ENCODE results near the gene NMNAT1.
A peak's percentile ranks its signal among the peaks of the same experiment; 100 is the strongest.
"Not testable (repeated sequence)": the region's sequence is repeated elsewhere in the genome, so short reads cannot be mapped to it uniquely, and the experiment has no call there.

Gene NMNAT1

GRCh38 chr1:9942939-9943788 is at the start of gene NMNAT1, which contains the start of gene LZIC:
Gene NMNAT1 (plus strand): TSS chr1:9943475. CDS start chr1:9972074, 28,599 bp downstream.
Gene LZIC (minus strand): TSS chr1:9943391. CDS start chr1:9936619, 6,772 bp downstream.
- DNase-seq = peak; percentile 86

GRCh38 chr1:9894115-9894514 is 49.2 kb upstream of the NMNAT1 start:
- DNase-seq = no peak

DNA sequence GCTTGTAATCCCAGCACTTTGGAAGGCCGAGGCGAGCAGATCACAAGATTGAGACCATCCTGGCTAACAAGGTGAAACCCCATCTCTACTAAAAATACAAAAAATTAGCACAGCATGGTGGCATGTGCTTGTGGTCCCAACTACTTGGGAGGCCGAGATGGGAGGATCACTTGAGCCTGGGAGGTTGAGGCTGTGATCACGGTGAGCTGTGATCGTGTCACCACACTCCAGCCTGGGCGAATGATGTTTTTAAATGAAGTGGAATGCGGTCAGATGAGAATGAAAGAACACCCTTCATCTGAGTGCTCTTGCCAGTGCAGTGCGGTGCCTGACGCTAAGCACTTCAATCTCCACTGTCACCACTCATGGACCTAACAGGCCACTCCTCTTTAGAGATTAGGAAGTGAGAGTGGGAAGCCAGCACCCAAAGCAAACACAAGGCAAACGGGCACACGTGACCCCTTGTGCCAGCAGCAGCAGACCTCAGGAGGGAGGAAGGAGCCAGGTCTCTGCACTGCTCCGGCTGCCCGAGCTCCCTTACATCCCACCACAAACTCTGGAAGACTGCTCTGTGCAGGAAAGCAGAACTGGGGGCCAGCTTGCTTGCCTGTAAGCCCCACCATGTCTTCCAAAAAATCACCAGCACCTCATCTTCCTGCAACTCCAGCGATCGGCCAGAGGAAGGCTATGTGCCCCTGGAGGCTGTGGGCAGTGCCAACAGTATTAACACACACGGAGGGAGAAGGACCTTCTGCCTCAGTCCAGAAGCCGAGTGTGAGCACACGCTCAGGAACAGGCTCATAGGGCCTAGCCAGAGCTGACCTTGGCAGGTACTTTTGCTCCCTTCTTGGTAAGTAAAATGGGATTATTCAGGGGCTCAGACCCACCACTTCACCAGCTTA is 42.9 kb upstream of the NMNAT1 start:
- DNase-seq = no peak

DNA sequence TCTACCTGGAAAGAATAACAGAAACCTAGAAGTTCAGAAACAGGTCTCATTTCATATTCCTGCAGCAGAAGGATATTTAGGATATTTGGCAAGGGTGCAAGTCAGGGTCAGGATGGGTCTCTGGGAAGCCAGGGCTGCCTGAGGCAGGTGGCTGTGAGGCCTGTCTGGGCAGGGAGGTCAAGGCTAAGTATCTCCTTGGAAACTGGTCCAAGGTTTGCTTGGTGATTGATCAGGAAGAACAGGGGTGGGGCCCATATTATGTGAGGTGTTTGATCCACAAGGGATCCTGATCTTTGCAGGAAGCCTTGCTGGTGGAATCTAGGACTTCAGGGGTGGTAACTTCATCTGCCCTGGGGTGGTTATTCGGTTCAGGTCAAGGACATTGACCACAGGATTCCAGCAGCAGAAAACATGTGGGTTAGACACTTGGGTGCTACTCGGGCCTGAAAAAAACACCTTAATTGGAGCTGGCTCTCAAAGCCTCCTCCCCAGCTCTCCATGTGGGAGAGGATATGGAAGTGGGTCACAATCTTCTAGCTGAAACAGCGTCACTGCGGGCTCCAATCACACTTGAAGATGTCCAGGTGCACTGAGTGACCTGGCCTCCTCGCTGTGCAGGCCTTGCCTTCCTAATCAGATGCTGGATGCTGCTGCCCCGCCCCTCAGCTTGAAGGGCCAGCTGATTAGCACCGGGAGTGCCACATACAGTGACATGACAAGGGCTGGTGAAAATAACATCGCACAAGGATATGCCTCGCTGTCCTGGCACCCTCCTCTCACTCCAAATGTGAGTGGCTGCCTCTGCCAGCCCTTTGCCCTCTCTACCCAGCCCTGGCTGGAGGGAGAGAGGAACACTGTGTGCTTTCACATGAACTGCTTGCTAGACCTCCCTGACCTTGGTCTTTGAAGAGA is 41.9 kb upstream of the NMNAT1 start:
- DNase-seq = no peak

DNA sequence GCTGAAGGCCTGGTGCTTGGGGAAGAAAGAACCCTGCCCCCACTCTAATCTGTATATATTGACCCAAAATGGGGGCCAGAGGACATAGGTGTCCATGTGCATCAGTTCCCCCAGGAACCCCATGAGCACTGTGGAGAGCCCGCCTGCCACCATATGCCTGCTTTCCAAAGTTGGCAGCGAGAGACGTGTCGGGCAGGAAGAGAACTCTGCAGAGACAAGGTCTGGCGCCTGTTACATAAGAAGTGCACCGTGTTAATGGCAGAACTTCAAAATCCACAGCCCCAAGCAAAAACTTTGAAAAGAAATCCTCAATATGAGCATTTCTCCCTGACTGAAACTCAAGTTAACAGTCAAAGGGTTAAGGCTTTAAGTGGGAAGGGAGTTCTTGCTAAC is 41.2 kb upstream of the NMNAT1 start:
- no peak for DNase-seq

DNA sequence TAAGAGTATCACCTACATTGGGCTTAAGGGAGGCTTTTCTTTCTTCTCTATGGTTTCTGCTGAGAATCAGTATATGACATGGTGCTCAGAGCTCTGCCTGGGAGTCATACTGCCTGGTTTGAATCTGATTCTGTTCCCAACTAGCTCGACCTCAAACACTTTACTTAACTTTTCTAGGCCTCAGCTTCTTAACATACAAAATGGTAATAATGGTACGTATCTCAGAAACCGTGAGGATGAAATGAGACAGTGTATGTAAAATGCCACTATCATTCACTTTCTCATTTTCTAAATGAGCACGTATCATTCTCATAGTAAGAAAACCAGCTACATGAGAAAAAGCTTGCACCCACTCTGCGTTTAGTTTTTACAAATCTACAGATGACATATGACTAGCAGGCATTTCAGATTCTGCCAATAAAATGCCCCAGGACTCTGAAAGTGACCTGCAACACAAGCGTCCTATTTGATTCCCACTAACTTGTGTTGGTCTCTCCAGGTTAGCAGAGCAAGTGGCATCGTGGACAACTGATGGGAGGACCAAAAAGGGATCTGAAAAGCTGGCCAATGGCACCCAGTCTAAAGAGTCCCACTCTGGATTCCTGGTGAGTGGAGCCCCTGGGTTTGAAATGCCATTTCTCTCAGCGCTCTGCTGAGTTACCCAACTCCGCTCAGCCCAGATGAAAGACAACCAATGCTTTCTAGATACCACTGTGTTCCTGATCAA is 39.3 kb upstream of the NMNAT1 start:
- no peak for DNase-seq

GRCh38 chr1:9904596-9904995 is 38.7 kb upstream of the NMNAT1 start:
- DNase-seq = no peak

DNA sequence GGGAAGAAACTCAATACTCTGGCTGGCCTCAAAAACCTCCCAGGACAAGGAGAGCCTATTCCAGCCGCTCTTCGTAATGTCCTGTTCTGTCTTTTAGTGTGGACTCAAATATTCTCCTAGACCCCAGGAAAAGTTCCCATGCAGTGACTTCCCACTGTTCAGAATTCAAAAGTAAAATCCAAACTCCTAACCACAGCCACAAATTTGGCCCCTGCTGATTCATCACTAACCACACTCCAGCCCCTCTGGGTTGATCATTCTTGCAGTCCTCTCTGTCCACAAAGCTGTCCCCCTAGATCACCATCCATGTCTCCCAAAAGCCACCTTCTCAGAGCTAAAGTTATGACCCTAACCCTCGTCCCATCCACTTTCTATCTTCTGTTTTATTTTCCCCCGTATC is 38.3 kb upstream of the NMNAT1 start:
- no peak for DNase-seq

- no peak for DNase-seq
Measured at GRCh38 chr1:9906466-9906865, 36.8 kb upstream of the NMNAT1 start.

- no peak for DNase-seq
Measured at GRCh38 chr1:9907441-9907840, 35.8 kb upstream of the NMNAT1 start.

DNA sequence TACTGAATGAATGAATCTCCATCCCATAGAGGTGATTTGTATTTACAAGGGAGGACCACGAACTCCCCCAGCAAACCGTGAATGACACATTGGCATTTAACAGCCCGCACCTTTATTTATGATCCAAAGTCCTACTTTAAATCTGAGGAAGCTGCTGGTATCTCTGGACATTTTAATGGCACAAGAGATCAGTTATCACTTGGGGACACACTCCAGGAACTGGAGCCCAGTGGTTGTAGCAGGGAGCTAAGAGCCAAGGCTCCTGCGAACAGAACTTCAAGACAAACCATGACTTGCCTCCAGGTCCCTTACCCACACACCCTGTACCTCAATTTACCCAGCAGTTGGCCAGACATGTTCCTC is 34.4 kb upstream of the NMNAT1 start:
- no peak for DNase-seq

GRCh38 chr1:9909234-9910046 is 33.8 kb upstream of the NMNAT1 start:
- peak; percentile 45 for DNase-seq

DNA sequence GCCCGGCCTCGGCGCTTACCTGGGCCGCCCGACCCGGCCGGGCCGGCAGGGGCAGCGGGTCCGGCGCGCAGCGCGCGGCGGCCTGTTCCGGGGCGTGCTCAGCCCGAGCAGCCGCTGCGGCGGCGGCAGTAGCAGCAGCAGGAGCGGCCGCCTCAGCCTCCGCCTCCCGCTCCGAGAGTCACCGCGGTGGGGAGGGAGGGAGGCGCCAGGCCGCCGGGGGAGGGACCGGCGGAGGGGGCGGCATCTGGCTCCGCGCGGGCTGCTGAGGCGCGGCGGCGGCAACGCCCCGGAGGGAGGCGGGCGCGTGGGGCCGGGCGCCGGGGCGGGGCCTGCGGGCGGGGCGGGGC is 33.2 kb upstream of the NMNAT1 start, which contains the start of gene CTNNBIP1:
Gene CTNNBIP1, minus strand, starts transcription at position 194 of the 347 bp plus-strand sequence. CDS start 38,205 bp downstream, outside the sequence.
- no peak for DNase-seq

GRCh38 chr1:9910423-9911178 is 32.7 kb upstream of the NMNAT1 start:
- DNase-seq = peak; percentile 100

GRCh38 chr1:9912264-9912936 is 30.9 kb upstream of the NMNAT1 start:
- no peak for DNase-seq

DNA sequence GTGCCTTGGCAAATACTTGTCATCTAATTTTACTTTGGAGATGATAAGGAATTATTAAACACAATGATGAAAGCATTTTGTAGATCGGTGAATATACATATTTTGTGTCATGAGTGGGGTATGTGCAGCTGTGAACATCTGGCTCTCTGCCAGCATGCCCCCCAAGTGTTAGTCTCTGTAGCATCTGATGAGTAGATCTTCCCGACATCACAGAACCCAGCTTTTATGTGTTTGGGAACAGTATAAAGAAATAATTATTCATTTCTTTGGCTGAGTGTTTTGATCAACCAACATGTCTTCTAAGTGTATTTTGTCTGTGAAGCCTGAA is 28.7 kb upstream of the NMNAT1 start:
- no peak for DNase-seq

GRCh38 chr1:9916452-9916851 is 26.8 kb upstream of the NMNAT1 start:
- DNase-seq = no peak

DNA sequence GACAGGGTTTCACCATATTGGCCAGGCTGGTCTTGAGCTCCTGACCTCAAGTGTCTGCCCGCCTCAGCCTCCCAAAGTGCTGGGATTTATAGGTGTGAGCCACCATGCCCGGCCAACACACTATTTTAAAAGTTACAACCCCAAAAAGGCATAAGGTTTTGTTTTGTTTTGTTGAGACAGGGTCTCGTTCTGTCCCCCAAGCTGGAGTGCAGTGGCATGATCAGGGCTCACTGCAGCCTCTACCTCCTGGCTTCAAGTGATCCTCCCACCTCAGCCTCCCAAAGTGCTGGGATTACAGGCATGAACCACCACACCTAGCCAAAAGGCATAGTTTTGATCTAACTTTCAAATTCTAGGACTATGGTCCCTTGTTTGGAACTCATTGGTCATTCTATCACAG is 25.8 kb upstream of the NMNAT1 start:
- DNase-seq = not testable (repeated sequence)

DNA sequence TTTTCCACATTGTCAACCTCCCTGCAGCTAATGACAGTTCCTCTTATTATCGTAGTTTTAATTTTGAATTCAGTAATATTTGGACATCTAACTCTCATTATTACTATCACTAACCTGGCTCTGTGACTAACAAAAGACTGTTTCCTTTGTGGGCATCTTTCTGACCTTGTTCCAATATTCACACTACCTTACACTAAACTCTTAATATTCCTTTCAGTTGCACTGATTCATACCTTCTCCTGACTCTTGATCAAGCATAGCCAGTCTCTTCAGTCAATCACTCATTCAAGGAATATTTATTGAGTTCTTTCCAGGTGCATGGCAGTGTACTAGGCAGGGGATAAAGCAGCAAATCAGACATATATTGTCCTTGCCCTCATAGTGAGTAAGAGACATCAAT is 25.4 kb upstream of the NMNAT1 start:
- DNase-seq = no peak

GRCh38 chr1:9920606-9921005 is 22.7 kb upstream of the NMNAT1 start:
- DNase-seq = no peak
